Measurements from ENCODE around the gene POU2AF2. TPM values are rescaled to one million over a fixed set of nuclear protein-coding genes. Genes with fewer than 3 reads are reported as not detected.

POU2AF2 gene
- total and polyA plus RNA-seq, 4 donors = not detected

GRCh38 chr11:111207213-111207612 lies 38.3 kb upstream of the POU2AF2 start:
- no peaks in the 10 kb centered on the region for H3K4me1 ChIP-seq (ENCODE audit: control insufficient read depth in 4 of 4, insufficient read depth in 4 of 4, low read length in 3 of 4)
- H3K4me3 ChIP-seq (ENCODE audit: low read depth in 1 of 3, low read length in 3 of 3) = no peak overlapping the region
- WGBS = 90% methylated on average over 2 of the region's 2 CpGs
- H3K9me3 ChIP-seq (ENCODE audit: control insufficient read depth in 4 of 4, low read length in 3 of 4) = no peaks in the 10 kb centered on the region
- TF ChIP-seq TAF1 (conservative IDR thresholded peaks at IDR 0.05) (no peak), FOXA1 (IDR thresholded peaks at IDR 0.05) (no peak), FOXA2 (IDR thresholded peaks at IDR 0.05) (no peak), RAD21 (IDR thresholded peaks at IDR 0.05) (no peak), EGR1 (IDR thresholded peaks at IDR 0.05; ENCODE audit: low read depth in 2 of 2) (no peak), HNF4A (conservative IDR thresholded peaks at IDR 0.05) (no peak), YY1 (IDR thresholded peaks at IDR 0.05) (no peak), ATF3 (IDR thresholded peaks at IDR 0.05) (no peak), CTCF (IDR thresholded peaks at IDR 0.05; ENCODE audit: low read depth, low read length, missing input control) (no peak), JUND (IDR thresholded peaks at IDR 0.05) (no peak), SP1 (IDR thresholded peaks at IDR 0.05) (no peak), NR2F2 (IDR thresholded peaks at IDR 0.05) (no peak), RXRA (IDR thresholded peaks at IDR 0.05) (no peak), HNF4G (IDR thresholded peaks at IDR 0.05) (no peak), MAX (IDR thresholded peaks at IDR 0.05) (no peak), ZBTB33 (IDR thresholded peaks at IDR 0.05) (no peak), GABPA (IDR thresholded peaks at IDR 0.05 in 1 of 2, conservative IDR thresholded peaks at IDR 0.05 in 1 of 2) (no peak)
- no peak overlapping the region for H3K9ac ChIP-seq (ENCODE audit: low read depth in 1 of 2, low read length in 2 of 2)
- no peak for DNase-seq (ENCODE audit: low spot score)
- no peaks in the 10 kb centered on the region for H3K36me3 ChIP-seq (ENCODE audit: control insufficient read depth in 4 of 4, insufficient read depth in 3 of 4, low read depth in 1 of 4, low read length in 3 of 4)
- no peaks in the 10 kb centered on the region for H3K27me3 ChIP-seq (ENCODE audit: control insufficient read depth in 4 of 4, insufficient read depth in 4 of 4, low read length in 3 of 4)
- H3K27ac ChIP-seq (ENCODE audit: low read depth in 1 of 2, low read length in 2 of 2) = no peak overlapping the region

GRCh38 chr11:111209543-111210355 lies 35.8 kb upstream of the POU2AF2 start:
- Histone ChIP-seq H3K27me3 (ENCODE audit: control insufficient read depth in 4 of 4, insufficient read depth in 4 of 4, low read length in 3 of 4) (no peaks in the 10 kb centered on the region), H3K36me3 (ENCODE audit: control insufficient read depth in 4 of 4, insufficient read depth in 3 of 4, low read depth in 1 of 4, low read length in 3 of 4) (no peaks in the 10 kb centered on the region), H3K27ac (ENCODE audit: low read depth in 1 of 2, low read length in 2 of 2) (no peak overlapping the region), H3K9ac (ENCODE audit: low read depth in 1 of 2, low read length in 2 of 2) (no peak overlapping the region), H3K9me3 (ENCODE audit: control insufficient read depth in 4 of 4, low read length in 3 of 4) (no peaks in the 10 kb centered on the region), H3K4me3 (ENCODE audit: low read depth in 1 of 3, low read length in 3 of 3) (no peak overlapping the region), H3K4me1 (ENCODE audit: control insufficient read depth in 4 of 4, insufficient read depth in 4 of 4, low read length in 3 of 4) (no peaks in the 10 kb centered on the region)
- DNase-seq (ENCODE audit: low spot score) = no peak
- TF ChIP-seq ZBTB33 (IDR thresholded peaks at IDR 0.05) = no peak
- TF ChIP-seq HNF4A (conservative IDR thresholded peaks at IDR 0.05) = no peak
- no peak for TF ChIP-seq ATF3 (IDR thresholded peaks at IDR 0.05)
- TF ChIP-seq GABPA (IDR thresholded peaks at IDR 0.05 in 1 of 2, conservative IDR thresholded peaks at IDR 0.05 in 1 of 2) = no peak
- 62% methylated on average over 4 of the region's 4 CpGs for WGBS
